Measurements from ENCODE around the gene SH3GL2.

The SH3GL2 gene

GRCh38 chr9:17574342-17574741, 4.5 kb upstream of the SH3GL2 start:
- H3K9me3 ChIP-seq (ENCODE audit: control insufficient read depth, insufficient read depth, low read length) = no peaks in the 10 kb centered on the region
- peaks cover 26% of the 10 kb centered on the region for H3K27me3 ChIP-seq (ENCODE audit: control insufficient read depth, insufficient read depth, low read length)
- H3K36me3 ChIP-seq (ENCODE audit: control insufficient read depth, insufficient read depth, low read length) = no peaks in the 10 kb centered on the region
- H3K4me1 ChIP-seq (ENCODE audit: control insufficient read depth, insufficient read depth, low read length) = peaks cover 17% of the 10 kb centered on the region
- no peak overlapping the region for H3K9ac ChIP-seq (ENCODE audit: low read depth, low read length)
- no peak overlapping the region for H3K27ac ChIP-seq (ENCODE audit: low read depth, low read length)
- no peak overlapping the region for H3K4me3 ChIP-seq (ENCODE audit: low read depth, low read length)

DNA sequence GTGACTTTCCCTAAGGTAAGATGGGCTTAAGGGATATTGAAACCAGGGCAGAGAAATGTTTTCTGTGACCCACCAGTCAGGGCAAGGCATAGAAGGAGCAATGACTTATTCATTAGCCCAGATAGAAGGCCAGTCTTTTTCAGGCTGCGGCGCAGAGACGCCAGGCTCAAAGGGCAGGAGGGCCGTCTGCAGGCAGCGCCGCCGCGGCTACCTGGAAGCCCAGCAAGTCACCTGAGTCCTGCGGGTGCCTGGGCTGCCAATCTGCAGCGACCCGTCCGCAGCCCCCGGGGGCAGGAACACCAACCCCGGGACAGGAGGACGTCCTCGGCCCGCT, 322 bp upstream of the SH3GL2 start:
- H3K9me3 ChIP-seq (ENCODE audit: control insufficient read depth, insufficient read depth, low read length) = no peaks in the 10 kb centered on the region
- peaks cover 3% of the 10 kb centered on the region; the same call in 1 of the 2 replicates for H3K4me1 ChIP-seq (ENCODE audit: control insufficient read depth, insufficient read depth, low read length)
- peaks cover 52% of the 10 kb centered on the region for H3K27me3 ChIP-seq (ENCODE audit: control insufficient read depth, insufficient read depth, low read length)
- H3K36me3 ChIP-seq (ENCODE audit: control insufficient read depth, insufficient read depth, low read length) = no peaks in the 10 kb centered on the region
- H3K27ac ChIP-seq (ENCODE audit: low read depth, low read length) = no peak overlapping the region
- H3K4me3 ChIP-seq (ENCODE audit: low read depth, low read length) = peak overlapping the region; percentile 74
- H3K9ac ChIP-seq (ENCODE audit: low read depth, low read length) = 0 out of 2 replicates have a peak overlapping the region, but pooled peaks have one; percentile 23

DNA sequence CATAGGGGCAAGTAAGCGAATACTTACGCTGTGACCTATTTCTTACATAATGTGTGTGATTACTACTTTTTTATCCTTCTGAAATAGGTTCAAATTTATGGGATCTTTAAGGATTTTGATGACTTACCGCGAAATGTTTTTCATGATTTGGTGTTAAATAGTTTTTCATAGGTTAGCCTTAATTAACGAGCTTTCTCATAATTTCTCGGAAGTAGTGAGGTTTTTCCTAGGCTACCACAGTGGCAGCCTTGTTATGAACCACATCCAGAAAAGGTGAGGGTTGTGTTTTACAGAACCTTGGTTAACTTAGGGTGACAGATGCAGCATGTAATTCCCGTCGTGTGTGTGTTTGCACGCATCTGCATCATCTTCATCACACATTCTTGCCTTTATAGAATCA, 1.3 kb downstream of the SH3GL2 start:
- peaks cover 50% of the 10 kb centered on the region for H3K27me3 ChIP-seq (ENCODE audit: control insufficient read depth, insufficient read depth, low read length)
- no peak overlapping the region for H3K9ac ChIP-seq (ENCODE audit: low read depth, low read length)
- H3K4me1 ChIP-seq (ENCODE audit: control insufficient read depth, insufficient read depth, low read length) = peaks cover 3% of the 10 kb centered on the region; the same call in 1 of the 2 replicates
- H3K27ac ChIP-seq (ENCODE audit: low read depth, low read length) = no peak overlapping the region
- H3K36me3 ChIP-seq (ENCODE audit: control insufficient read depth, insufficient read depth, low read length) = no peaks in the 10 kb centered on the region
- peak overlapping the region; percentile 74 for H3K4me3 ChIP-seq (ENCODE audit: low read depth, low read length)
- H3K9me3 ChIP-seq (ENCODE audit: control insufficient read depth, insufficient read depth, low read length) = no peaks in the 10 kb centered on the region

- no peaks in the 10 kb centered on the region for H3K36me3 ChIP-seq (ENCODE audit: control insufficient read depth, insufficient read depth, low read length)
- no peak overlapping the region for H3K27ac ChIP-seq (ENCODE audit: low read depth, low read length)
- H3K4me3 ChIP-seq (ENCODE audit: low read depth, low read length) = no peak overlapping the region
- H3K27me3 ChIP-seq (ENCODE audit: control insufficient read depth, insufficient read depth, low read length) = no peaks in the 10 kb centered on the region
- no peak overlapping the region for H3K9ac ChIP-seq (ENCODE audit: low read depth, low read length)
- no peaks in the 10 kb centered on the region for H3K9me3 ChIP-seq (ENCODE audit: control insufficient read depth, insufficient read depth, low read length)
- peaks cover 8% of the 10 kb centered on the region for H3K4me1 ChIP-seq (ENCODE audit: control insufficient read depth, insufficient read depth, low read length)
Measured at GRCh38 chr9:17587113-17587512, 8.2 kb downstream of the SH3GL2 start.

GRCh38 chr9:17588395-17588794, 9.5 kb downstream of the SH3GL2 start:
- H3K4me3 ChIP-seq (ENCODE audit: low read depth, low read length) = no peak overlapping the region
- no peaks in the 10 kb centered on the region for H3K36me3 ChIP-seq (ENCODE audit: control insufficient read depth, insufficient read depth, low read length)
- H3K9me3 ChIP-seq (ENCODE audit: control insufficient read depth, insufficient read depth, low read length) = no peaks in the 10 kb centered on the region
- no peak overlapping the region for H3K27ac ChIP-seq (ENCODE audit: low read depth, low read length)
- H3K4me1 ChIP-seq (ENCODE audit: control insufficient read depth, insufficient read depth, low read length) = peaks cover 16% of the 10 kb centered on the region
- H3K9ac ChIP-seq (ENCODE audit: low read depth, low read length) = no peak overlapping the region
- no peaks in the 10 kb centered on the region for H3K27me3 ChIP-seq (ENCODE audit: control insufficient read depth, insufficient read depth, low read length)

DNA sequence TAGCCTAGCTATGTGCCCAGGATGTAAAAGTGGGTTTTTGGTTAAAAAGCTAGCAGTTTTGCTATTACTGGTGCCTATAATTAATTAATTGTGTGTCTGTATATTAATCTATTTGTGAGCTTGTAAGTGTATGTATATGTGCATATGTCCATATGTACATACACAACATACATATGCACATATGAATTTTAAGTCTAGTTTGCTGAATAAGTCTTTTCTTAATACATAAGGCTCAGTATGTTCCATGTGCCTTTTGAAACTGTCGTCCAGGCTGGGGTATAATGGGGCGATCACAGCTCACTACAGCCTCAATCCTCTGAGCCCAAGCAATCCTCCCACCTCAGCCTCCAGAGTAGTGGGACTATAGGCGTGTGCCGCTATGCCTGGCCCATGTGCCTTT, 10.1 kb downstream of the SH3GL2 start:
- Histone ChIP-seq H3K4me1 (ENCODE audit: control insufficient read depth, insufficient read depth, low read length) (peaks cover 16% of the 10 kb centered on the region), H3K36me3 (ENCODE audit: control insufficient read depth, insufficient read depth, low read length) (no peaks in the 10 kb centered on the region), H3K9me3 (ENCODE audit: control insufficient read depth, insufficient read depth, low read length) (no peaks in the 10 kb centered on the region), H3K27ac (ENCODE audit: low read depth, low read length) (no peak overlapping the region), H3K9ac (ENCODE audit: low read depth, low read length) (no peak overlapping the region), H3K27me3 (ENCODE audit: control insufficient read depth, insufficient read depth, low read length) (no peaks in the 10 kb centered on the region), H3K4me3 (ENCODE audit: low read depth, low read length) (no peak overlapping the region)

GRCh38 chr9:17589771-17590170, 10.9 kb downstream of the SH3GL2 start:
- Histone ChIP-seq H3K4me3 (ENCODE audit: low read depth, low read length) (no peak overlapping the region), H3K27ac (ENCODE audit: low read depth, low read length) (no peak overlapping the region), H3K9me3 (ENCODE audit: control insufficient read depth, insufficient read depth, low read length) (no peaks in the 10 kb centered on the region), H3K9ac (ENCODE audit: low read depth, low read length) (no peak overlapping the region), H3K4me1 (ENCODE audit: control insufficient read depth, insufficient read depth, low read length) (peaks cover 16% of the 10 kb centered on the region), H3K36me3 (ENCODE audit: control insufficient read depth, insufficient read depth, low read length) (no peaks in the 10 kb centered on the region), H3K27me3 (ENCODE audit: control insufficient read depth, insufficient read depth, low read length) (no peaks in the 10 kb centered on the region)

- peaks cover 16% of the 10 kb centered on the region for H3K4me1 ChIP-seq (ENCODE audit: control insufficient read depth, insufficient read depth, low read length)
- H3K4me3 ChIP-seq (ENCODE audit: low read depth, low read length) = no peak overlapping the region
- H3K9me3 ChIP-seq (ENCODE audit: control insufficient read depth, insufficient read depth, low read length) = no peaks in the 10 kb centered on the region
- no peak overlapping the region for H3K9ac ChIP-seq (ENCODE audit: low read depth, low read length)
- H3K36me3 ChIP-seq (ENCODE audit: control insufficient read depth, insufficient read depth, low read length) = no peaks in the 10 kb centered on the region
- no peaks in the 10 kb centered on the region for H3K27me3 ChIP-seq (ENCODE audit: control insufficient read depth, insufficient read depth, low read length)
- no peak overlapping the region for H3K27ac ChIP-seq (ENCODE audit: low read depth, low read length)
Measured at GRCh38 chr9:17594961-17595360, 16.1 kb downstream of the SH3GL2 start.

GRCh38 chr9:17597977-17598376, 19.1 kb downstream of the SH3GL2 start:
- H3K27me3 ChIP-seq (ENCODE audit: control insufficient read depth, insufficient read depth, low read length) = no peaks in the 10 kb centered on the region
- H3K4me3 ChIP-seq (ENCODE audit: low read depth, low read length) = no peak overlapping the region
- H3K27ac ChIP-seq (ENCODE audit: low read depth, low read length) = no peak overlapping the region

GRCh38 chr9:17600962-17601593, 22.2 kb downstream of the SH3GL2 start:
- Histone ChIP-seq H3K4me3 (ENCODE audit: low read depth, low read length) (no peak overlapping the region), H3K27me3 (ENCODE audit: control insufficient read depth, insufficient read depth, low read length) (no peaks in the 10 kb centered on the region), H3K4me1 (ENCODE audit: control insufficient read depth, insufficient read depth, low read length) (no peaks in the 10 kb centered on the region), H3K9ac (ENCODE audit: low read depth, low read length) (no peak overlapping the region), H3K9me3 (ENCODE audit: control insufficient read depth, insufficient read depth, low read length) (no peaks in the 10 kb centered on the region), H3K36me3 (ENCODE audit: control insufficient read depth, insufficient read depth, low read length) (no peaks in the 10 kb centered on the region), H3K27ac (ENCODE audit: low read depth, low read length) (no peak overlapping the region)

More at GRCh38 chr9:17597977-17598376, 19.1 kb downstream of the SH3GL2 start:
- H3K9me3 ChIP-seq (ENCODE audit: control insufficient read depth, insufficient read depth, low read length) = no peaks in the 10 kb centered on the region
- no peaks in the 10 kb centered on the region for H3K36me3 ChIP-seq (ENCODE audit: control insufficient read depth, insufficient read depth, low read length)
- H3K4me1 ChIP-seq (ENCODE audit: control insufficient read depth, insufficient read depth, low read length) = no peaks in the 10 kb centered on the region
- H3K9ac ChIP-seq (ENCODE audit: low read depth, low read length) = no peak overlapping the region

DNA sequence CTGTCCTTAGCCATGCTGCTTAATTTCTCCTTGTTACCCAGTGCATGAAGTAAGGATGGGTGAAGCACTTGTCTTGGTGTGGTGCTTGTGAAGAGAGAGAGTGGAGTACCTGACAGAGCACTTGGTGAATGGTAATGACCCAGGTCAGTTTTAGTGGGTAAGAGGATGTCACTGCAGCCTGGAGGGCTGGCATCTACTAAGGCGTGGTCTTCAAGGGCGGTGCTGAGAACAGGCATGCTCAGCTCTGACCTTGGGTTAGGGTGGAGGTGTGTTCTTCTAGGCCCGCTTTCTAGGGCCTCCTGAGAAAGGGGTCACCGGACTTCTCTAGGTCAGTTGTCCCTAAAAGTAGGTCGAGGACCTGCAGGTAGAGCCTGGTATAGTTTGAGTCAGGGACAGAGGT, 25.7 kb downstream of the SH3GL2 start:
- Histone ChIP-seq H3K27ac (ENCODE audit: low read depth, low read length) (no peak overlapping the region), H3K27me3 (ENCODE audit: control insufficient read depth, insufficient read depth, low read length) (no peaks in the 10 kb centered on the region), H3K4me3 (ENCODE audit: low read depth, low read length) (no peak overlapping the region), H3K9ac (ENCODE audit: low read depth, low read length) (no peak overlapping the region), H3K4me1 (ENCODE audit: control insufficient read depth, insufficient read depth, low read length) (no peaks in the 10 kb centered on the region), H3K9me3 (ENCODE audit: control insufficient read depth, insufficient read depth, low read length) (no peaks in the 10 kb centered on the region), H3K36me3 (ENCODE audit: control insufficient read depth, insufficient read depth, low read length) (no peaks in the 10 kb centered on the region)
